Panc1 (cell line): ENCODE measurements around the gene MYH16. TPM values are rescaled to one million over a fixed set of nuclear protein-coding genes. Genes with fewer than 3 reads are reported as not detected.

ENCODE experiments used
- ATAC-seq: fragments of 200-7000 bp; cut with Tn5 transposase; 2 replicates; pipeline ENCODE4 v1.9.1; 2020; ENCODE audit warnings: mild to moderate bottlenecking, moderate library complexity
- BruUV-seq: library from RNA; stranded (reverse); fragments of 400-500 nt; replicated peaks from 2 replicates; lab custom pipeline; 2021; lab: Mats Ljungman, UMichigan
- CTCF ChIA-PET: fragments of 300-600 bp; sonication (Branson Sonifier 250); formaldehyde crosslinking; loops from one replicate; lab custom pipeline; 2022; ENCODE audit warnings: antibody characterized with exemption; lab: Charles Lee
- POLR2A ChIA-PET: fragments of 300-600 bp; sonication (Branson Sonifier 250); formaldehyde crosslinking; loops from one replicate; lab custom pipeline; 2022; ENCODE audit warnings: antibody characterized with exemption; lab: Charles Lee
- DNase-seq: peaks from one replicate; pipeline ENCODE4 v3.0.0-alpha.2; 2010; ENCODE audit warnings: low read depth, low spot score
- H3K27ac ChIP-seq: 2 replicates; pipeline ENCODE4 v1.5.1; 2011; ENCODE audit warnings: mild to moderate bottlenecking, low read length, inconsistent platforms
- H3K27me3 ChIP-seq: fragments of 200-500 bp; sonication (Bioruptor generic); 2 replicates; pipeline ENCODE4 v1.6.0; 2014; ENCODE audit warnings: low read length, inconsistent platforms; ENCODE audit not compliant: control insufficient read depth, insufficient read depth
- H3K36me3 ChIP-seq: fragments of 200-500 bp; sonication (Bioruptor generic); 2 replicates; pipeline ENCODE4 v1.5.1; 2014; ENCODE audit warnings: inconsistent platforms, mild to moderate bottlenecking, low read length, moderate library complexity; ENCODE audit not compliant: control insufficient read depth, insufficient read depth
- H3K4me1 ChIP-seq: 2 replicates; pipeline ENCODE4 v1.5.1; 2011; ENCODE audit warnings: inconsistent platforms, mild to moderate bottlenecking, low read length, moderate library complexity; ENCODE audit not compliant: control insufficient read depth, insufficient read depth
- H3K4me3 ChIP-seq, 2 experiments: 2 replicates each; pipeline ENCODE4 v1.5.1; 2011 to 2012; ENCODE audit warnings: low read depth in 2 of 2, low read length in 2 of 2, mild to moderate bottlenecking in 2 of 2, inconsistent platforms in 1 of 2, moderate library complexity in 1 of 2
- H3K9me3 ChIP-seq: fragments of 200-500 bp; sonication (Bioruptor generic); 2 replicates; pipeline ENCODE4 v1.5.1; 2014; ENCODE audit warnings: low read depth, mild to moderate bottlenecking, inconsistent platforms, low read length, moderate library complexity; ENCODE audit not compliant: control insufficient read depth, insufficient read depth
- POLR2AphosphoS5 ChIP-seq: IDR thresholded peaks from 2 replicates; pipeline ENCODE4 v1.6.1; 2012; ENCODE audit warnings: mild to moderate bottlenecking, low read depth, low read length, moderate library complexity
- SIN3A ChIP-seq: IDR thresholded peaks from 2 replicates; pipeline ENCODE4 v1.6.1; 2012; ENCODE audit warnings: low read depth, mild to moderate bottlenecking, low read length, moderate library complexity, borderline replicate concordance; ENCODE audit not compliant: insufficient read depth
- TCF7L2 ChIP-seq: IDR thresholded peaks from 2 replicates; pipeline ENCODE4 v1.6.1; 2011; ENCODE audit warnings: mild to moderate bottlenecking, low read depth, low read length, inconsistent platforms
- in situ Hi-C: cut with HindIII; loops from 2 replicates; pipeline ENCODE4 v1.10.0; 2016; ENCODE audit warnings: low sequenced_read_pairs, low pct_unique_long_range_greater_than_20kb
- intact Hi-C: fragments of 100-400 bp; cut with micrococcal nuclease; formaldehyde crosslinking; loops from one replicate; pipeline ENCODE4 v1.10.0; 2022; ENCODE audit not compliant: unreplicated experiment
- total RNA-seq: library from RNA; stranded (reverse); gene quantifications from one replicate; pipeline ENCODE4 v1.2.1, GENCODE V29; 2021; ENCODE audit not compliant: unreplicated experiment
- TF ChIP-seq, protein P1 (sequence below): fragments of 450-650 bp; IDR thresholded peaks from 2 replicates; pipeline ENCODE4 v1.5.1; 2017; ENCODE audit warnings: mild to moderate bottlenecking
- TF ChIP-seq, protein P2 (sequence below), 2 experiments: IDR thresholded peaks; 2 replicates each; pipeline ENCODE4 v1.6.1; 2011 to 2012; ENCODE audit warnings: low read depth in 2 of 2, control low read depth in 1 of 2, low read length in 1 of 2, mild to moderate bottlenecking in 1 of 2, moderate library complexity in 1 of 2; ENCODE audit not compliant: insufficient read depth in 1 of 2

The MYH16 gene
- total RNA-seq, 1 experiment from 2014 or later = 0.23 TPM

DNA sequence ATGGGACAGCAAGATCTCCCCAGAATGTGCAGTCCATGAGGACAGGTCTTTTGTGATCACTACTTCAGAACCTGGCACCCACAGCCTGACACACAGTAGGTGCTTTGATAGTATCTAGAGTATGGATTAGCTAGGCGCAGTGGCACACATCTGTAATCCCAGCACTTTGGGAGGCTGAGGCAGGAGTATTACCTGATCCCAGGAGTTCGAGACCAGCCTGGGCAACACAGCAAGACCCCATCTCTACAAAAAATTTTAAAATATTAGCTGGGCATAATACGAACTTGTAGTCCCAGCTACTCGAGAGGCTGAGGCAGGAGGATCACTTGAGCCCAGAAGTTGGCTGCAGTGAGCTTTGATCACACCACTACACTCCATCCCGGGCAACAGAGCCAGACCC, 79.6 kb downstream of the MYH16 start:
- intact Hi-C loops (no loop called here), in situ Hi-C loops (no loop called here)
- H3K36me3 ChIP-seq = peaks cover 13% of the 10 kb centered on the region; the same call in 1 of the 2 replicates
- ATAC-seq (no peak), DNase-seq (no peak)
- H3K4me1 ChIP-seq = no peaks in the 10 kb centered on the region
- no peak overlapping the region for H3K27ac ChIP-seq
- H3K4me3 ChIP-seq = no peak overlapping the region
- no TSS peak for BruUV-seq
- POLR2A ChIA-PET = interaction anchor here (0.5 kb wide), 1 partner anchor 209 kb away, joined by 3 read pairs; no protein-coding TSS in a partner anchor
- no peaks in the 10 kb centered on the region for H3K9me3 ChIP-seq
- CTCF ChIA-PET = no interaction called here
- H3K27me3 ChIP-seq = no peaks in the 10 kb centered on the region
- TF ChIP-seq, protein P1, sequence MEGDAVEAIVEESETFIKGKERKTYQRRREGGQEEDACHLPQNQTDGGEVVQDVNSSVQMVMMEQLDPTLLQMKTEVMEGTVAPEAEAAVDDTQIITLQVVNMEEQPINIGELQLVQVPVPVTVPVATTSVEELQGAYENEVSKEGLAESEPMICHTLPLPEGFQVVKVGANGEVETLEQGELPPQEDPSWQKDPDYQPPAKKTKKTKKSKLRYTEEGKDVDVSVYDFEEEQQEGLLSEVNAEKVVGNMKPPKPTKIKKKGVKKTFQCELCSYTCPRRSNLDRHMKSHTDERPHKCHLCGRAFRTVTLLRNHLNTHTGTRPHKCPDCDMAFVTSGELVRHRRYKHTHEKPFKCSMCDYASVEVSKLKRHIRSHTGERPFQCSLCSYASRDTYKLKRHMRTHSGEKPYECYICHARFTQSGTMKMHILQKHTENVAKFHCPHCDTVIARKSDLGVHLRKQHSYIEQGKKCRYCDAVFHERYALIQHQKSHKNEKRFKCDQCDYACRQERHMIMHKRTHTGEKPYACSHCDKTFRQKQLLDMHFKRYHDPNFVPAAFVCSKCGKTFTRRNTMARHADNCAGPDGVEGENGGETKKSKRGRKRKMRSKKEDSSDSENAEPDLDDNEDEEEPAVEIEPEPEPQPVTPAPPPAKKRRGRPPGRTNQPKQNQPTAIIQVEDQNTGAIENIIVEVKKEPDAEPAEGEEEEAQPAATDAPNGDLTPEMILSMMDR = no peak
- TF ChIP-seq TCF7L2 (no peak), POLR2AphosphoS5 (no peak), SIN3A (no peak)
- TF ChIP-seq, protein P2, sequence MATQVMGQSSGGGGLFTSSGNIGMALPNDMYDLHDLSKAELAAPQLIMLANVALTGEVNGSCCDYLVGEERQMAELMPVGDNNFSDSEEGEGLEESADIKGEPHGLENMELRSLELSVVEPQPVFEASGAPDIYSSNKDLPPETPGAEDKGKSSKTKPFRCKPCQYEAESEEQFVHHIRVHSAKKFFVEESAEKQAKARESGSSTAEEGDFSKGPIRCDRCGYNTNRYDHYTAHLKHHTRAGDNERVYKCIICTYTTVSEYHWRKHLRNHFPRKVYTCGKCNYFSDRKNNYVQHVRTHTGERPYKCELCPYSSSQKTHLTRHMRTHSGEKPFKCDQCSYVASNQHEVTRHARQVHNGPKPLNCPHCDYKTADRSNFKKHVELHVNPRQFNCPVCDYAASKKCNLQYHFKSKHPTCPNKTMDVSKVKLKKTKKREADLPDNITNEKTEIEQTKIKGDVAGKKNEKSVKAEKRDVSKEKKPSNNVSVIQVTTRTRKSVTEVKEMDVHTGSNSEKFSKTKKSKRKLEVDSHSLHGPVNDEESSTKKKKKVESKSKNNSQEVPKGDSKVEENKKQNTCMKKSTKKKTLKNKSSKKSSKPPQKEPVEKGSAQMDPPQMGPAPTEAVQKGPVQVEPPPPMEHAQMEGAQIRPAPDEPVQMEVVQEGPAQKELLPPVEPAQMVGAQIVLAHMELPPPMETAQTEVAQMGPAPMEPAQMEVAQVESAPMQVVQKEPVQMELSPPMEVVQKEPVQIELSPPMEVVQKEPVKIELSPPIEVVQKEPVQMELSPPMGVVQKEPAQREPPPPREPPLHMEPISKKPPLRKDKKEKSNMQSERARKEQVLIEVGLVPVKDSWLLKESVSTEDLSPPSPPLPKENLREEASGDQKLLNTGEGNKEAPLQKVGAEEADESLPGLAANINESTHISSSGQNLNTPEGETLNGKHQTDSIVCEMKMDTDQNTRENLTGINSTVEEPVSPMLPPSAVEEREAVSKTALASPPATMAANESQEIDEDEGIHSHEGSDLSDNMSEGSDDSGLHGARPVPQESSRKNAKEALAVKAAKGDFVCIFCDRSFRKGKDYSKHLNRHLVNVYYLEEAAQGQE (IDR thresholded peaks at IDR 0.05; ENCODE audit: insufficient read depth in 1 of 2, low read depth in 2 of 2, low read length in 1 of 2) = no peak

DNA sequence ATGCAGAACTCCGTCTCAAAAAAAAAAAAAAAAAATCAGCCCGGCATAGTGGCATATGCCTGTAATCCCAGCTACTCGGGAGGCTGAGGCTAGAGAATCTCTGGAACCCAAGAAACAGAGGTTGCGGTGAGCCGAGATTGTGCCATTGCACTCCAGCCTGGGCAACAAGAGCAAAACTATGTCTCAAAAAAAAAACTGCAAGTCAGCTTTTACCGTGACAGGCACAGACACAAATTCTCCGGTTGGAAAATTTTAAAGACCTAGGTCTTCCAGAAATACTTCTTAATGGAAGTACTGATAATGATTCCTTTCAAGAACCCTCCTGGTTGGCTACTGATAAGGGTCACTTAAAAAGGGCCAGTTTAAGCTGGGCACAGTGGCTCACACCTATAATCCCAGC, 82.5 kb downstream of the MYH16 start:
- no peaks in the 10 kb centered on the region for H3K9me3 ChIP-seq
- TSS peak; percentile 44 for BruUV-seq
- H3K27me3 ChIP-seq = no peaks in the 10 kb centered on the region
- H3K36me3 ChIP-seq = peaks cover 12% of the 10 kb centered on the region; the same call in 1 of the 2 replicates
- ChIA-PET CTCF (interaction anchor here (0.6 kb wide), 1 partner anchor 35 kb away, joined by 3 read pairs; no protein-coding TSS in a partner anchor), POLR2A (no interaction called here)
- no peaks in the 10 kb centered on the region for H3K4me1 ChIP-seq
- no peak overlapping the region for H3K4me3 ChIP-seq
- H3K27ac ChIP-seq = no peak overlapping the region
- ATAC-seq (no peak), DNase-seq (no peak)
- in situ Hi-C loops (no loop called here), intact Hi-C loops (no loop called here)
- TF ChIP-seq, protein P2 (IDR thresholded peaks at IDR 0.05; ENCODE audit: insufficient read depth in 1 of 2, low read depth in 2 of 2, low read length in 1 of 2) = no peak
- TF ChIP-seq POLR2AphosphoS5 (no peak), TCF7L2 (no peak), SIN3A (no peak)
- TF ChIP-seq, protein P1 = no peak
